H1 (cell line): ENCODE results near the gene DBNDD2. TPM values are rescaled to one million over a fixed set of nuclear protein-coding genes. Genes with fewer than 3 reads are reported as not detected.

Experiments
- CTCF ChIA-PET: fragments of 300-600 bp; sonication (Branson Sonifier 250); formaldehyde crosslinking; loops from one replicate; lab custom pipeline; 2021; ENCODE audit not compliant: partially characterized antibody; lab: Charles Lee
- POLR2A ChIA-PET: fragments of 300-600 bp; sonication (Branson Sonifier 250); formaldehyde crosslinking; loops from one replicate; lab custom pipeline; 2021; ENCODE audit warnings: inconsistent platforms; ENCODE audit not compliant: partially characterized antibody; lab: Charles Lee
- DNase-seq, 2 experiments: peaks; one replicate each; pipeline versions ENCODE4 v3.0.0 to v3.0.0-alpha.2; 2010 to 2022; ENCODE audit warnings: low spot score in 2 of 2, low read depth in 1 of 2, mixed read lengths in 1 of 2
- FAIRE-seq: peaks from 2 replicates; lab custom pipeline; 2011; peaks lifted over from hg19 to GRCh38; lab: Jason Lieb, UNC
- H2AFZ ChIP-seq: 2 replicates; pipeline ENCODE4 v1.8.1; 2012; ENCODE audit warnings: low read length, inconsistent platforms
- H2AK5ac ChIP-seq: 2 replicates; pipeline ENCODE4 v1.6.1; 2013; ENCODE audit warnings: low read depth, low read length
- H2BK120ac ChIP-seq: replicated peaks from 2 replicates; pipeline ENCODE3; 2013; ENCODE audit warnings: low read depth, low read length, inconsistent platforms
- H2BK12ac ChIP-seq: 2 replicates; pipeline ENCODE4 v1.6.1; 2013; ENCODE audit warnings: low read depth, low read length
- H2BK15ac ChIP-seq: 2 replicates; pipeline ENCODE4 v1.6.1; 2013; ENCODE audit warnings: low read length
- H2BK20ac ChIP-seq: 2 replicates; pipeline ENCODE4 v1.6.1; 2013; ENCODE audit warnings: low read length
- H2BK5ac ChIP-seq: 2 replicates; pipeline ENCODE4 v1.6.1; 2013; ENCODE audit warnings: low read depth, low read length
- H3K14ac ChIP-seq: 2 replicates; pipeline ENCODE4 v1.6.1; 2013; ENCODE audit warnings: inconsistent platforms; ENCODE audit not compliant: insufficient read length
- H3K18ac ChIP-seq: 2 replicates; pipeline ENCODE4 v1.6.1; 2013; ENCODE audit warnings: low read length; ENCODE audit errors: extremely low read depth
- H3K23ac ChIP-seq: 2 replicates; pipeline ENCODE4 v1.6.1; 2013; ENCODE audit warnings: inconsistent platforms; ENCODE audit not compliant: insufficient read length
- H3K23me2 ChIP-seq: 2 replicates; pipeline ENCODE4 v1.6.1; 2013; ENCODE audit warnings: low read depth, low read length
- H3K27ac ChIP-seq: 2 replicates; pipeline ENCODE4 v1.6.1; 2011; ENCODE audit warnings: low read depth, low read length, inconsistent platforms
- H3K27me3 ChIP-seq, 4 experiments: replicated peaks in 1 of 4; 1 replicate in 1 of 4; 2 replicates in 3 of 4; pipeline versions ENCODE4 v1.6.1 to v1.8.1; 2011 to 2013; ENCODE audit warnings: low read length in 3 of 4, mild to moderate bottlenecking in 3 of 4, inconsistent platforms in 2 of 4, mixed read lengths in 2 of 4, moderate library complexity in 1 of 4; ENCODE audit not compliant: control insufficient read depth in 3 of 4, insufficient read depth in 3 of 4; ENCODE audit errors: extremely low read depth in 1 of 4
- H3K36me3 ChIP-seq, 4 experiments: 2 replicates each; pipeline versions ENCODE4 v1.6.1 to v1.8.1; 2011 to 2013; ENCODE audit warnings: mild to moderate bottlenecking in 4 of 4, low read length in 3 of 4, moderate library complexity in 2 of 4, control low read depth in 1 of 4, inconsistent platforms in 1 of 4; ENCODE audit not compliant: insufficient read depth in 4 of 4, control insufficient read depth in 2 of 4
- H3K4ac ChIP-seq: replicated peaks from 2 replicates; pipeline ENCODE3; 2013; ENCODE audit warnings: low read length, low read depth, mixed read lengths, inconsistent platforms; ENCODE audit not compliant: insufficient read length
- H3K4me1 ChIP-seq, 4 experiments: replicated peaks in 1 of 4; 1 replicate in 1 of 4; 2 replicates in 3 of 4; pipeline versions ENCODE4 v1.6.1 to v1.8.1; 2011 to 2013; ENCODE audit warnings: low read length in 3 of 4, inconsistent platforms in 2 of 4, mixed read lengths in 1 of 4; ENCODE audit not compliant: insufficient read depth in 4 of 4, control insufficient read depth in 3 of 4
- H3K4me2 ChIP-seq, 2 experiments: 2 replicates each; pipeline versions ENCODE4 v1.6.1 to v1.8.1; 2011 to 2013; ENCODE audit warnings: low read depth in 2 of 2, low read length in 2 of 2, control low read depth in 1 of 2, inconsistent platforms in 1 of 2, mild to moderate bottlenecking in 1 of 2; ENCODE audit not compliant: insufficient read depth in 1 of 2
- H3K4me3 ChIP-seq, 4 experiments: fragments of 200-600, 300-600 bp in 1 of 4; sonication (generic), shearing (Covaris generic), sonication (Bioruptor Twin) in 1 of 4; 2 replicates each; pipeline versions ENCODE4 v1.5.1 to v1.8.1; 2011 to 2016; ENCODE audit warnings: low read length in 4 of 4, low read depth in 3 of 4, control low read depth in 2 of 4, inconsistent platforms in 2 of 4, mild to moderate bottlenecking in 2 of 4, mixed read lengths in 1 of 4, moderate library complexity in 1 of 4; ENCODE audit not compliant: insufficient read depth in 2 of 4; ENCODE audit errors: extremely low read depth in 1 of 4
- H3K56ac ChIP-seq: replicated peaks from 2 replicates; pipeline ENCODE3; 2013; ENCODE audit warnings: low read depth, mild to moderate bottlenecking, mixed read lengths, low read length, inconsistent platforms; ENCODE audit not compliant: insufficient read length
- H3K79me1 ChIP-seq: 2 replicates; pipeline ENCODE4 v1.6.1; 2013; ENCODE audit warnings: low read depth, low read length, control low read depth
- H3K79me2 ChIP-seq, 2 experiments: 2 replicates each; pipeline versions ENCODE4 v1.6.1 to v1.8.1; 2012 to 2013; ENCODE audit warnings: low read length in 2 of 2, mild to moderate bottlenecking in 2 of 2, inconsistent platforms in 1 of 2; ENCODE audit not compliant: insufficient read depth in 2 of 2, control insufficient read depth in 1 of 2
- H3K9ac ChIP-seq, 4 experiments: replicated peaks in 1 of 4; 1 replicate in 1 of 4; 2 replicates in 3 of 4; pipeline versions ENCODE4 v1.6.1 to v1.8.1; 2011 to 2013; ENCODE audit warnings: low read depth in 3 of 4, low read length in 3 of 4, control low read depth in 2 of 4, mild to moderate bottlenecking in 2 of 4, moderate library complexity in 2 of 4, inconsistent platforms in 1 of 4; ENCODE audit errors: extremely low read depth in 1 of 4
- H3K9me3 ChIP-seq, 2 experiments: 2 replicates each; pipeline versions ENCODE4 v1.6.1 to v1.8.1; 2012 to 2013; ENCODE audit warnings: mild to moderate bottlenecking in 2 of 2, moderate library complexity in 2 of 2, control low read depth in 1 of 2, inconsistent platforms in 1 of 2, low read depth in 1 of 2, low read length in 1 of 2, mixed read lengths in 1 of 2; ENCODE audit not compliant: insufficient read depth in 2 of 2
- H4K20me1 ChIP-seq, 2 experiments: replicated peaks in 1 of 2; 2 replicates each; pipeline versions ENCODE3 to v1.8.1; 2011 to 2013; ENCODE audit warnings: inconsistent platforms in 2 of 2, low read length in 2 of 2, mild to moderate bottlenecking in 1 of 2; ENCODE audit not compliant: insufficient read depth in 2 of 2, control insufficient read depth in 1 of 2
- H4K5ac ChIP-seq: 2 replicates; pipeline ENCODE4 v1.6.1; 2013; ENCODE audit warnings: low read length, low read depth, mixed read lengths, inconsistent platforms; ENCODE audit not compliant: insufficient read length
- H4K8ac ChIP-seq: 2 replicates; pipeline ENCODE4 v1.8.0; 2013; ENCODE audit warnings: mild to moderate bottlenecking, moderate library complexity, low read length, inconsistent platforms; ENCODE audit not compliant: insufficient read depth; ENCODE audit errors: extremely low read depth
- H4K91ac ChIP-seq: replicated peaks from 2 replicates; pipeline ENCODE3; 2013; ENCODE audit warnings: low read length, mixed read lengths, inconsistent platforms; ENCODE audit not compliant: insufficient read length
- BCL11A ChIP-seq, 2 experiments: IDR thresholded peaks; one replicate each; pipeline ENCODE4 v1.6.1; 2011; ENCODE audit warnings: low read depth in 2 of 2, low read length in 2 of 2, mild to moderate bottlenecking in 2 of 2
- BRCA1 ChIP-seq: IDR thresholded peaks from 2 replicates; pipeline ENCODE4 v1.6.1; 2012; ENCODE audit warnings: low read depth, low read length, improper control_type of control experiment
- CEBPB ChIP-seq: IDR thresholded peaks from 2 replicates; pipeline ENCODE4 v1.6.1; 2012; ENCODE audit warnings: low read depth, low read length
- FOSL1 ChIP-seq: IDR thresholded peaks from 2 replicates; pipeline ENCODE4 v1.6.1; 2011; ENCODE audit warnings: mild to moderate bottlenecking, low read depth, low read length, moderate library complexity; ENCODE audit not compliant: insufficient read depth
- GABPA ChIP-seq: IDR thresholded peaks from 2 replicates; pipeline ENCODE4 v1.6.1; 2011; ENCODE audit warnings: mild to moderate bottlenecking, low read length, moderate library complexity, borderline replicate concordance; ENCODE audit not compliant: insufficient read depth
- GTF2F1 ChIP-seq: IDR thresholded peaks from 2 replicates; pipeline ENCODE4 v1.6.1; 2012; ENCODE audit warnings: low read depth, low read length, improper control_type of control experiment, borderline replicate concordance
- JUND ChIP-seq: IDR thresholded peaks from 2 replicates; pipeline ENCODE4 v1.6.1; 2011; ENCODE audit warnings: mild to moderate bottlenecking, improper control_type of control experiment, low read length
- KDM5A ChIP-seq: fragments of 200-600 bp; IDR thresholded peaks from 2 replicates; pipeline ENCODE4 v1.7.1; 2012; ENCODE audit warnings: mild to moderate bottlenecking, low read length, inconsistent platforms, mixed read lengths
- NANOG ChIP-seq: IDR thresholded peaks from 2 replicates; pipeline ENCODE4 v1.6.1; 2011; ENCODE audit warnings: low read length, low read depth, mild to moderate bottlenecking, inconsistent platforms; ENCODE audit not compliant: insufficient read depth, poor library complexity, severe bottlenecking
- POU5F1 ChIP-seq: IDR thresholded peaks from 2 replicates; pipeline ENCODE4 v1.6.1; 2011; ENCODE audit warnings: low read depth, mild to moderate bottlenecking, low read length, moderate library complexity
- RFX5 ChIP-seq: IDR thresholded peaks from 2 replicates; pipeline ENCODE4 v1.6.1; 2011; ENCODE audit warnings: low read depth, low read length, improper control_type of control experiment, borderline replicate concordance
- SP1 ChIP-seq: IDR thresholded peaks from 2 replicates; pipeline ENCODE4 v1.6.1; 2011; ENCODE audit warnings: low read depth, low read length
- SUZ12 ChIP-seq: fragments of 200-600 bp; sonication (generic); IDR thresholded peaks from 2 replicates; pipeline ENCODE4 v1.6.1; 2012; ENCODE audit warnings: mild to moderate bottlenecking, inconsistent platforms, low read length, moderate library complexity, mixed read lengths
- TBP ChIP-seq: IDR thresholded peaks from 2 replicates; pipeline ENCODE4 v1.6.1; 2011; ENCODE audit warnings: low read depth, low read length, improper control_type of control experiment
- WGBS, 2 experiments: shearing (Covaris generic) in 1 of 2; methylation state at CpG; one replicate each; pipeline versions ENCODE4 v1.1.6 to v1.1.7; 2013 to 2015; ENCODE audit warnings: low lambda C conversion rate in 2 of 2, mixed read lengths in 2 of 2, inconsistent platforms in 1 of 2, low coverage in 1 of 2, missing lambda C conversion rate in 1 of 2; ENCODE audit not compliant: insufficient replicate concordance in 2 of 2, insufficient coverage in 1 of 2, insufficient read length in 1 of 2; ENCODE audit errors: extremely low coverage in 1 of 2, missing lambda C conversion rate in 1 of 2; 5-methylcytosine and 5-hydroxymethylcytosine counted together
- polyA plus RNA-seq, 7 experiments: library from polyadenylated mRNA; depleted of rRNA in 3 of 7; stranded (reverse) in 5 of 7; unstranded in 2 of 7; fragments of >200 nt in 5 of 7; fragments of 200-250 nt in 2 of 7; gene quantifications; 1 replicate in 5 of 7; 2 replicates in 1 of 7; 4 replicates in 1 of 7; pipeline versions ENCODE4 v1.2.1 to v1.2.3, GENCODE V29; 2011 to 2013; ENCODE audit warnings: missing spikeins in 2 of 7, mixed read lengths in 2 of 7
- total RNA-seq: library from RNA; stranded (reverse); fragmentation: NEBNext Ultra II Directional; extraction: Animal tissue kit (Norgen Biotek cat#: 25700); gene quantifications from 2 replicates; pipeline ENCODE4 v1.2.1, GENCODE V29; 2021

The DBNDD2 gene
- total and polyA plus RNA-seq, 2 of the 8 experiments (the other 6 are each of a cell fraction or from before 2014, with no cell fraction given): 55.8 to 96.3 TPM

DNA sequence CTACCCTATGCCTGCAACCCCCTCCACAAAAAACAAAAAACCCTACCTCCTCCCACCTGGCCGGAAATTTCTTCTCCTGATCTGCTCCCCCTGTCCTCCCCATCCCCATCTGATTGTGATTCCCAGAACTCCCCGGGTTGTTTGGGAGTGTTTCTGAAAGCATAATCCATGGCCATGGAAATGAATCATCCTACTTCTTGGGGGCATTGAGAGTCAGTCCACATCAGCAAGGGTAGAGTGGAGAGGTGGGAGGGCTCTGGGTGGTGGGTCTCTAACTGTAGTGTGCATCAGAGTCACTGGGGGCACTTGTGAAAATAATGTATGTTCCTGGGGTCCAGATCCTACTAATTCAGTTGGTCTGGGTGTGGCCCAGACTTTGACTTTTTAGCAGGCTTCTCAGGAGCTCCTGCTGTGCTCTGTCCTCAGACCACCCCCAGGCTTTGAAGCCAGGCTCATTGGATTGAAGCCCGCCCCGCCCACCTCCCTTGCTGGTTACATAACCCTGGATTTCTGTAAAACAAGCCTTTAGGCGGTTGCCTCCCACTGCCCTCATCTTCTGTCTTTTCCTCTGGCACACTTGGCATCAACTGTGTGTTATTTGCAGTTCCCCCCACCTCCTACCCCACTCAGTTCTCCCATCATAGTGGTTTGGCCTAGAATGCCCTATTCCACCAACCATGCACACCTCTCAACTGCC is 18.4 kb downstream of the DBNDD2 start:
- Histone ChIP-seq H3K23ac (no peak overlapping the region), H3K9ac (no peak overlapping the region; a peak in 1 of 7 replicates), H2BK15ac (no peak overlapping the region), H3K14ac (no peak overlapping the region), H3K4me2 (no peak overlapping the region), H3K4me3 (no peak overlapping the region), H3K79me1 (no peaks in the 10 kb centered on the region), H3K4ac (no peak overlapping the region), H3K18ac (no peak overlapping the region), H3K23me2 (no peaks in the 10 kb centered on the region; the same call in 1 of the 2 replicates), H4K8ac (no peak overlapping the region), H2AK5ac (no peak overlapping the region), H2AFZ (no peak overlapping the region), H2BK20ac (no peak overlapping the region), H2BK120ac (no peak overlapping the region), H2BK12ac (no peak overlapping the region), H4K5ac (no peak overlapping the region), H3K27ac (no peak overlapping the region), H3K79me2 (no peaks in the 10 kb centered on the region), H3K9me3 (no peaks in the 10 kb centered on the region), H3K27me3 (no peaks in the 10 kb centered on the region), H4K20me1 (peaks cover 2 to 3% of the 10 kb centered on the region in 2 experiments), H3K36me3 (peaks cover 5 to 23% (median 10%) of the 10 kb centered on the region in 4 experiments; a peak in 7 of 8 replicates), H3K56ac (no peak overlapping the region), H3K4me1 (no peaks in the 10 kb centered on the region), H2BK5ac (no peak overlapping the region), H4K91ac (no peak overlapping the region)
- WGBS, 2 experiments: 92% methylated on average over 5 of the region's 5 CpGs; no CpG with 5 or more reads in 1 of the 2 experiments
- DNase-seq: no peak
- ChIA-PET POLR2A (interaction anchor here (0.6 to 2.5 kb wide), 6 partner anchors 9 to 20 kb away, joined by 3 to 6 read pairs (median 4); partner anchors contain the start of gene PIGT), CTCF (interaction anchor here (0.7 to 2.6 kb wide), 10 partner anchors 10 to 108 kb away, joined by 3 to 17 read pairs (median 6); partner anchors contain the start of genes PIGT and SYS1)
- FAIRE-seq: no peak
- no peak for TF ChIP-seq POU5F1
- no peak for TF ChIP-seq SUZ12
- TF ChIP-seq CEBPB: no peak
- no peak for TF ChIP-seq JUND
- TF ChIP-seq TBP: no peak
- TF ChIP-seq BCL11A (IDR thresholded peaks at IDR 0.05; ENCODE audit: low read depth in 2 of 2, low read length in 2 of 2): no peak
- TF ChIP-seq KDM5A: no peak
- TF ChIP-seq RFX5: no peak
- no peak for TF ChIP-seq SP1
- no peak for TF ChIP-seq BRCA1
- TF ChIP-seq GTF2F1: no peak
- TF ChIP-seq GABPA: no peak
- TF ChIP-seq FOSL1: no peak
- no peak for TF ChIP-seq NANOG
